Right cardiac atrium (tissue), 5 donors: ENCODE measurements around the gene KRT23. TPM values are rescaled to one million over a fixed set of nuclear protein-coding genes. Genes with fewer than 3 reads are reported as not detected.

Experiments
- ATAC-seq, 2 donors: fragments of 200-7000 bp; cut with Tn5 transposase; one replicate each; pipeline versions ENCODE4 v1.8.0 to v1.9.1; 2020; ENCODE audit warnings: moderate library complexity in 2 of 2, mild to moderate bottlenecking in 1 of 2
- DNase-seq, 3 donors: peaks; one replicate each; pipeline ENCODE4 v3.0.0-alpha.2; 2020
- H3K27ac ChIP-seq: one replicate; pipeline ENCODE4 v1.5.1; 2013; ENCODE audit warnings: mild to moderate bottlenecking, low read length, control low read depth, moderate library complexity
- H3K27me3 ChIP-seq: one replicate; pipeline ENCODE4 v1.6.1; 2013; ENCODE audit not compliant: control insufficient read depth, insufficient read depth
- H3K4me1 ChIP-seq: one replicate; pipeline ENCODE4 v1.6.1; 2013; ENCODE audit warnings: low read length; ENCODE audit not compliant: control insufficient read depth, insufficient read depth
- H3K4me3 ChIP-seq: one replicate; pipeline ENCODE4 v1.5.1; 2013; ENCODE audit warnings: low read length, control low read depth
- H3K9me3 ChIP-seq: one replicate; pipeline ENCODE4 v1.6.1; 2013; ENCODE audit warnings: low read length; ENCODE audit not compliant: control insufficient read depth
- WGBS: extraction: QIAGEN DNeasy Blood & Tissue Kit; methylation state at CpG from one replicate; pipeline ENCODE4 v1.1.7; 2013; 5-methylcytosine and 5-hydroxymethylcytosine counted together
- intact Hi-C, 4 donors: fragments of 100-400 bp; cut with DNase I; formaldehyde crosslinking; loops; one replicate each; pipeline versions ENCODE4 v1.11.0 to v1.14.0; 2022 to 2023
- polyA plus RNA-seq: library from polyadenylated mRNA; stranded (reverse); fragments of 200-250 nt; gene quantifications from one replicate; pipeline ENCODE4 v1.2.3, GENCODE V29; 2013
- total RNA-seq, 4 donors: library from RNA; stranded (reverse); fragmentation: NEBNext Ultra II Directional; extraction: Animal tissue kit (Norgen Biotek cat#: 25700); gene quantifications; one replicate each; pipeline ENCODE4 v1.2.1, GENCODE V29; 2021
- donor health status: healthy with polysubstance abuse.
- donor health status: DM: no; HTN: yes; CAD: no.
- donor health status: DM: no; HTN: no; CAD: no.
- donor health status: DM: no; HTN: yes; CAD: no; lungs with severe emphysema.
- donor health status: DM: yes; HTN: yes; CAD: no.

The KRT23 gene
- total and polyA plus RNA-seq, 5 donors = not detected

DNA sequence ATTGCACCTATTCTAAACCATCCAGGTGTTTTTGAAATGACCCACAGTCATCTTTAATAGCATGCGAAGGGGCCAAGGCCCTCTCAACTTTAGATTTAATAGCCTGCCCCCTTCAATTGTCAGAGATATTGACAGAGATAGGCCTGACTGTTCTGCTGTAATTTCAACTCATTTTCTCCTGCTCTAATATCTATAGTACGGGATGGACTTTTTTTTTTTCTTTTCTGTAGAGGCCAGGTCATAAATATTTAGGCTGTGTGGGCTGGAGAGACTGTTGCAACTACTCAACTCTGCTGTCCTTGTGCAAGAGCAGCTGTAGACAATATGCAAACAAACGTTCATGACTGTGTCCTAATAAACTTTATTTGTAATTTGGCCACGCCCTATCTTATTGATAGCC lies 27.7 kb downstream of the KRT23 start:
- DNase-seq (no peak), ATAC-seq (no peak)
- 53% methylated on average over 4 of the region's 4 CpGs for WGBS
- Histone ChIP-seq H3K4me1 (no peaks in the 10 kb centered on the region), H3K27me3 (no peaks in the 10 kb centered on the region), H3K9me3 (no peaks in the 10 kb centered on the region), H3K4me3 (no peak overlapping the region), H3K27ac (no peak overlapping the region)
- intact Hi-C loops = loop anchor here in 3 of 4 donors (5.0 to 10.0 kb wide), 6 partner anchors 635 to 755 kb away; no protein-coding TSS in a partner anchor

DNA sequence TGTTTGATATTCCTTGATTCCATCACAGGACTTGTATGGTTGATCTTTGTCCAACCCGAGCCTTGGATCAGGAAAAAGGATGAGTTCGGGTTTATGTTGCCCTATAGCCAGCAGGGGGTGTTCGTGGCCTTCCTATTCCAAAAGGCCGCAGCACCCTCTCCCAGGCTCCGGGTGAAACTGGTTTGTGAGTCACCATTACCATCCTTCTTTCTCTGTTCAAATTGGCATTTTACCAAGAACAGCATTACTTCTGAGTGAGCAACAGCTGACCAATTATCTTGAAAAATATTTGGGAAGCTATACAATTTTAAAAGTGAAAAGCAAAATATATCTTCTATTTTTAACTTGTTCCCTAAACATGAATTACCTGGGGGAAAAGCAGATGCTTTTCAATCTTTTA lies 28.1 kb downstream of the KRT23 start:
- Histone ChIP-seq H3K27me3 (no peaks in the 10 kb centered on the region), H3K9me3 (no peaks in the 10 kb centered on the region), H3K4me3 (no peak overlapping the region), H3K4me1 (no peaks in the 10 kb centered on the region), H3K27ac (no peak overlapping the region)
- DNase-seq (peak; percentile 70 to 84 (median 78)), ATAC-seq (peak; percentile 94 to 96)
- WGBS = under 1% methylated on average over 5 of the region's 5 CpGs
- intact Hi-C loops = loop anchor here in 3 of 4 donors (5.0 to 10.0 kb wide), 5 partner anchors 635 to 755 kb away; no protein-coding TSS in a partner anchor

DNA sequence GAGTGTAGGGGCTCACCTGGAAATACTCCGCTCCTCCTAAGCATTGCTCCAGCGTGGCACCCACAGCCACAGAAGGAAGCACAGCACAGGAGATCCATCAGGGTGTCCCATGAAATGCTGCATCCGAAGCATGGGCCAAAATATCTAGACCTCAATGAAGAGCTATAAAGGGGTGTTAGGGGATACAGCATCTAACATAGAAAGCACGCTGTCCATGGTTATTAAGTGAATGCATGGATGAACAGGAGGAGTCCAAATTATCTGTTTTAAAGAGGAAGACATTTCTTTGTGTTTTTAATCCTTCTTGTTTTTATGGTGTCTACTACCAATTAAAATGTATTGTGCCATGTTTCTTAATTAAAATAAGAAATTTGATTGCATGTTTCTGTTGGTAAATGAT lies 30.8 kb downstream of the KRT23 start:
- no peak for ATAC-seq
- H3K4me1 ChIP-seq = no peaks in the 10 kb centered on the region
- H3K4me3 ChIP-seq = no peak overlapping the region
- 85% methylated on average over 4 of the region's 4 CpGs for WGBS
- no peak for DNase-seq
- no peak overlapping the region for H3K27ac ChIP-seq
- intact Hi-C loops = loop anchor here in 3 of 4 donors (5.0 to 10.0 kb wide), 5 partner anchors 638 to 758 kb away; no protein-coding TSS in a partner anchor
- H3K9me3 ChIP-seq = no peaks in the 10 kb centered on the region
- no peaks in the 10 kb centered on the region for H3K27me3 ChIP-seq

- no peak overlapping the region for H3K27ac ChIP-seq
- ATAC-seq = no peak
- no peaks in the 10 kb centered on the region for H3K27me3 ChIP-seq
- H3K4me1 ChIP-seq = no peaks in the 10 kb centered on the region
- intact Hi-C loops = loop anchor here in 3 of 4 donors (5.0 to 10.0 kb wide), 5 partner anchors 639 to 759 kb away; no protein-coding TSS in a partner anchor
- no peaks in the 10 kb centered on the region for H3K9me3 ChIP-seq
- no peak for DNase-seq
- no peak overlapping the region for H3K4me3 ChIP-seq
- 92% methylated on average over 5 of the region's 5 CpGs for WGBS
Measured at GRCh38 chr17:40905370-40905769, 32.1 kb downstream of the KRT23 start.

DNA sequence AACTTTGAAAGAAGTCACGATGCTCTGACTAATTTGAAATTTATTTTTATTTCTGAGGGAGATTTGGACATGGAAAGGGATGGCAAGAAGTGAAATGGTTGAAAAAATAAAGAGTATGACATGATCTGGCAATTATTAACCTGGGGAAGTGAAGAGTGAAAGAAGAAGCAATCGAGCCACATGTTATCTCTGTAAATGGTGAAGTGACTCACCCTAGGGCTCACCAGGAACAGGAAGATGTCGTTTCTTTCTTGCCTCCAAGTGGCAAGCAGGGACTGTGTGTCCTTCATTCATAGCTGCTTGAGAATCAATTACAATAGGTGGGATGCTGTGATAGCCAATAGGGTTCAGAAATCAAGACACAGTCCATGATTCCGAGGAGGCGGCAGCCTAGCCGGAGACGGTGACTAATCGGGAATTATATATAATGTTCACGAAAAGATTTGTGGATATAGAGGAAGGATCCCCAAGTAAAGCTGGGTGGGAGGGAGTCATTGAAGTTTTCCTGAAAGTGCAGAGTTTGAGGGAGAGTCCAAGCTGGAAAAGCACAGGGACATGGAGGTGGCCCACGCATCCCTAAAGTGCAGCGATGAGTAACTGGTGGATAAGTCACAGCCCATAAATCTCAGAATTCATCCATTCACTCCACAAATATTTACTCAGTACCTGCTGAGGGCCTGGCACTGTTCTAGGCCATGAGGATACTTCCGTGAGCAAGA lies 34.2 kb downstream of the KRT23 start:
- H3K4me1 ChIP-seq = no peaks in the 10 kb centered on the region
- no peaks in the 10 kb centered on the region for H3K27me3 ChIP-seq
- H3K27ac ChIP-seq = no peak overlapping the region
- no peak overlapping the region for H3K4me3 ChIP-seq
- WGBS = 75% methylated on average over 12 of the region's 12 CpGs
- intact Hi-C loops = loop anchor here in 2 of 4 donors (10.0 kb wide), 2 partner anchors 642 to 762 kb away; no protein-coding TSS in a partner anchor
- no peak for DNase-seq
- H3K9me3 ChIP-seq = no peaks in the 10 kb centered on the region
- ATAC-seq = no peak

DNA sequence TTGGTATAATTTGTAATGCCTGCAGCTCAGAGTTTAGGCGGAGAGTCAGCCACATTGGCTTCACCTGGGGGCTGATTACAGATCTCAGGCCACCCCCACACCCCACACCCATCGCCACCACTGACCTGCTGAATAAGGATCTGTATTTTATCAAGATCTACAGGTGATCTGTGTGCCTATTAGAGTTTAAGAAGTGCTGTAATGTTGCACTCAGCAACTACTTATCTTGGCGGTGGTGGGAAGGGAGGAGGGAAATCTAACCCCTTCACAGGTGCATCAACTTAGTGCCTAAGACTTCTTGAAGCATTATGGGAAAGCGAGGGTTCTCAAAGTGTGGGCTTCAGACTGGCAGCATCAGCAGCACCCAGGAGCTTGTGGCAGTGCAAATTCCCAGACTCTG lies 34.9 kb downstream of the KRT23 start:
- H3K4me1 ChIP-seq = no peaks in the 10 kb centered on the region
- no peaks in the 10 kb centered on the region for H3K27me3 ChIP-seq
- no peak for ATAC-seq
- no peak for DNase-seq
- 87% methylated on average over 4 of the region's 4 CpGs for WGBS
- intact Hi-C loops = loop anchor here in 2 of 4 donors (10.0 kb wide), 2 partner anchors 642 to 762 kb away; no protein-coding TSS in a partner anchor
- H3K4me3 ChIP-seq = no peak overlapping the region
- H3K27ac ChIP-seq = no peak overlapping the region
- H3K9me3 ChIP-seq = no peaks in the 10 kb centered on the region

DNA sequence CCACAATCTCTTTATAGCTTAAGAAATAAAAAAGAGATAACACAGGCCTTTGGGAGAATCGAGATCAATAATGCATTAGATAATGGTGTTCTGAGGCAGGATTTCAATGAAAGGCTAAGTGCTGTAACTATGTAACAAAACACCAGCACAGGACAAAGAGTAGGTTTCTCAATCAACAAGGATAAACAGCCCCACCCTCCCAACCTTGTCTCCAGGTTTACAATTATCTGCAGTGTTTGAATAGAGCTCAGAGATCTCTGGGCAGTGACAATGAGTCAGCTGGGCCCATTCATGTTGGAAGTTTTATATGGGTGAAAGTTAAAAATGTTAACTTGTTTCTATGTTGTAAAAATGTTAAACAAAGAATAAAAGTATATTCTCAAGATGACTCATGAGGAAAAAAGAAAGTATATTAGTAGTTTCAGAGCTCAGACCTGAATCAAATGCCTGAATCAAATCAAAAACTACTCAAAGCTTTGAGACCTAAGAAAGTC lies 35.4 kb downstream of the KRT23 start:
- Histone ChIP-seq H3K27me3 (no peaks in the 10 kb centered on the region), H3K4me1 (no peaks in the 10 kb centered on the region), H3K9me3 (no peaks in the 10 kb centered on the region), H3K4me3 (no peak overlapping the region), H3K27ac (no peak overlapping the region)
- WGBS = 96% methylated on average over 1 of the region's 1 CpG
- DNase-seq = no peak
- intact Hi-C loops = loop anchor here in 2 of 4 donors (10.0 kb wide), 2 partner anchors 643 to 763 kb away; no protein-coding TSS in a partner anchor
- no peak for ATAC-seq

- no peak for ATAC-seq
- intact Hi-C loops = loop anchor here in 2 of 4 donors (10.0 kb wide), 2 partner anchors 644 to 764 kb away; no protein-coding TSS in a partner anchor
- no peaks in the 10 kb centered on the region for H3K27me3 ChIP-seq
- no peak overlapping the region for H3K27ac ChIP-seq
- H3K4me1 ChIP-seq = no peaks in the 10 kb centered on the region
- DNase-seq = no peak
- H3K4me3 ChIP-seq = no peak overlapping the region
- 71% methylated on average over 5 of the region's 5 CpGs for WGBS
- H3K9me3 ChIP-seq = no peaks in the 10 kb centered on the region
Measured at GRCh38 chr17:40900809-40901356, 36.6 kb downstream of the KRT23 start.

DNA sequence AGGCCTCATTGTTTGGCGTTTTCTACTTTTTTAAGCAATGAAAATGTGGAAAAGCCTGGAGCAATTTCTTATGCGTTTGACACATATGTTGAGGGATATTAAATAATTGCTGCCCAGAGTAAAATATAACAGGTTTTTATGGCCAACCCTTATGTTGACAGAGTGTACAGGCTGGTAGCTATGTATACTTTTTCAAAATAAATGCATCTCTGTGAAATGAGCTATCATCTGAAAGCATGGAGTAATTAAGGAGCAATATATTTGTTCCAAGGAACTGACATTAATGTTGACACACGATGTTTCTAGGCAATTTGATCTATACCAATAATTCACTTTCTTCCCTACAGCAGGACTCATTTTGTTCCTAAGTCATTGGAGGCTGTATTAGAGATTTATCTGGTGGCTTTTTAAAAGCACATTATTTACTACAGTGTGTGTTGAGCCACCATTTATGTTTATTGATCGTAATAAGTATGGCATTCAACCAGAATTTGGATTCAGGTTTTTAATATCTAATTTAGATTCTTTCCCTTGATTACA lies 40.5 kb downstream of the KRT23 start:
- H3K9me3 ChIP-seq = no peaks in the 10 kb centered on the region
- H3K4me3 ChIP-seq = no peak overlapping the region
- intact Hi-C loops = no loop called here
- 88% methylated on average over 4 of the region's 4 CpGs for WGBS
- no peak overlapping the region for H3K27ac ChIP-seq
- H3K4me1 ChIP-seq = no peaks in the 10 kb centered on the region
- H3K27me3 ChIP-seq = no peaks in the 10 kb centered on the region
- no peak for ATAC-seq
- DNase-seq = no peak

- Histone ChIP-seq H3K4me1 (no peaks in the 10 kb centered on the region), H3K9me3 (no peaks in the 10 kb centered on the region), H3K27me3 (no peaks in the 10 kb centered on the region), H3K27ac (no peak overlapping the region), H3K4me3 (no peak overlapping the region)
- intact Hi-C loops = no loop called here
- WGBS = 73% methylated on average over 9 of the region's 9 CpGs
- ATAC-seq = no peak
- DNase-seq = no peak
Measured at GRCh38 chr17:40895106-40895730, 42.2 kb downstream of the KRT23 start.
